ENCODE measurements around the gene TMEM63A.

TMEM63A gene

DNA sequence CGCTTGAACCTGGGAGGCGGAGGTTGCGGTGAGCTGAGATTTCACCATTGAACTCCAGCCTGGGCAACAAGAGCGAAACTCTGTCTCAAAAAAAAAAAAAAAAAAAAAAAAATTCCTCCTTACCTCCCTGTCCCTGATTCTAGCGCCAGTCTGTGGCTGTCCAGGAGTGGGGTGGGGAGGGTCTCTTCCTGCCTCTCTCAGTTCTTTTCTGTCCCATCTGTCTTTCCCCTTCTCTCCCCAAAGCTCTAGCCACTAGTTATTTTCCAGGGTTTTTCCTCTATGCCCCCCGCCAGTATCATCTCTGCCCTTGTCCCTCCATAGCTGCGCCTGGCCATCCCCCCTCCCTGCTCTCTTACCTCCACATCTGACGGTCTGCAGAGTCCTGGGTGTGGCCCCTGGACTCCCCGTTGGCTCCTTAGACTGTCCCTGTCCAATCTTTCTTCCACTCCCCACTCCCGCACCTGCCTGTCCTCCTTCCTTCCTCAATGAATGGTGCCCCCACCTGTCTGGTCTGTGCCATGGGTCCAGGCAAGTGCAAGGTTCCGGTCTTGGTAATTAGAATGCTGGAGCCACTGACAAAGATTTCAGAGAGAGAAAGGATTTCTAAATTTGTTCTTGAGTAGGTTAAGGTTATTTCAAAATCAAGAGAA, 1.6 kb upstream of the TMEM63A start:
- no peak for DNase-seq

- peak; percentile 25 to 29 for DNase-seq
These were observed 775 bp upstream of the TMEM63A start for GRCh38 chr1:225882694-225883615.

DNA sequence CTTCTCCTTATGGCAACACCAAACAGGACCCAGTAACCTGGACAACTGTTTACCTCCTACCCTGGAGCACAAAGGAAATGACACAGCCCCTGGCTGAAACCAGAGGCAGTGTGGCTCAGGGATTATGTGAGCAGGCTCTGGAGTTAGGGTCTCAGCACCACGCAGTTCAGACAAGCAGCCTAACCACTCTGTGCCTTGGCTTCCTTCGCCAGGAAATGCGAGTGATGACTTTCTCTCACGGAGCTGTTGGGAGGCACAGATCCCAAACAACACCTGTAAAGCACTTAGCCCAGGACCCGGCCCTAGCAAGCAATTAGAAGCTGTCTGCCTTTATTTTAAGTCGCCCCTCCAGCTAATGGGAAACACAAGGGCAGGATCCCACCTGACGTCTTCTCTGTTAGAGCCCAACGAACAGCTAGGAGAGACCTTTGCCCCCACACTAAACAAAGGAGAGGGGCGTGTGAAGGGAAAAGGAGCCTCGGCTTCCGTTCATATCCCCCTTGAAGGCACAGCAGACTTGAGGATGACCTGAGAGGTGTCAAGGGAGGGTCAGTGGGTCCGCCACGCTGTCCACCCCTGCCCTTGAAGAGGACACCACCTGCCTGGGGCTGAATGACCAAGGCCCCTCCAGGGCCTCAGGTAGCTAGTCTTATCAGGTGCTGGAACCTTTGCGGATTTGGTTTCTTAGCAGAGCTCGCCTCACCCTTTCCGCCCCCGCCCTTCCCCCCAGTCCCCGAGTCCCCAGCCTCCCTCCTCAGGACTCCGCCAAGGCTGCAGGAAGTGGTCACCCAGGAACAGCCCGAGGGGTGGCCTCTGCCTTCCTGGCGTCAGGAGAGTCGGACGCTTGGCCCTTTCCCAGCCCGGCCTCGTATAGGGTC, 860 bp downstream of the TMEM63A start:
- DNase-seq: peak; percentile 41 to 59

GRCh38 chr1:225880636-225881035, 1.5 kb downstream of the TMEM63A start:
- no peak for DNase-seq

- no peak for DNase-seq
These were observed 2.0 kb downstream of the TMEM63A start for GRCh38 chr1:225880222-225880588.

DNA sequence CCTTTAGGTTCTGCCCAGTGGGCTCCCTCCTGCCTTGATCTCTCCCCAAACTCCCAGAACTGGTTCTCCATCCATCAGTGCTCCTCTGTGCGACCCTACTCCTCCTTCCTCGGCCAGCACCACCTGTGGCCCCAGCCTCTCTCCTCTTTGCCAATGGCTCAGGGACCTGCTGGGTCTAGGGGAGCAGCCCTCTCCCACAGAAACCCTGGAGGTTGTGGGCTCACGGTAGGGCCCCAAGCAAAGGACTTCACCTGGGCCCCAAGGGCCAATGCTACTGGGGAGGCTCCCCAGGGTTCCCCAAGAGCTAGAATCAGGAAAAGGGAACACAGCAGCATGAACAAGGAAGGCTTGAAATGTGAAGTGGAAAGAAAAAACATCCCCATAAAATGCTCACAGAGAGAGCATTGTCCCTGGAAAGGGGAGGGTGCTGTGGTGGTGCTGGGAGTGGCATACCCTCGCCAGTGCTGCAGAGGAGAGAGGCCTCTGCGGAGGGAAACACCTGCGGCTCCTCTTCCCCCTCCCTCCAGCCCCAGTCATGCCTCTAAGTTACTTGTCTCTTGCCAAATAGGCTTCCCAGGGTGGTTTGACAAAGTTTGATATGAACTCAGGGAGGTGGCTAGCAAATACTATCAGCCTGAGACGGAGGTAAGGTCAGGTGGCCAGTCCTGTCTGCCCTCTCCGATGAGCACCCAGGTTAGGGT, 2.5 kb downstream of the TMEM63A start:
- DNase-seq: no peak

- DNase-seq: no peak
These were observed 3.9 kb downstream of the TMEM63A start for GRCh38 chr1:225878282-225878681.

- DNase-seq: peak in 1 of 2 donors; percentile 36
These were observed 4.6 kb downstream of the TMEM63A start for GRCh38 chr1:225877580-225877979.

DNA sequence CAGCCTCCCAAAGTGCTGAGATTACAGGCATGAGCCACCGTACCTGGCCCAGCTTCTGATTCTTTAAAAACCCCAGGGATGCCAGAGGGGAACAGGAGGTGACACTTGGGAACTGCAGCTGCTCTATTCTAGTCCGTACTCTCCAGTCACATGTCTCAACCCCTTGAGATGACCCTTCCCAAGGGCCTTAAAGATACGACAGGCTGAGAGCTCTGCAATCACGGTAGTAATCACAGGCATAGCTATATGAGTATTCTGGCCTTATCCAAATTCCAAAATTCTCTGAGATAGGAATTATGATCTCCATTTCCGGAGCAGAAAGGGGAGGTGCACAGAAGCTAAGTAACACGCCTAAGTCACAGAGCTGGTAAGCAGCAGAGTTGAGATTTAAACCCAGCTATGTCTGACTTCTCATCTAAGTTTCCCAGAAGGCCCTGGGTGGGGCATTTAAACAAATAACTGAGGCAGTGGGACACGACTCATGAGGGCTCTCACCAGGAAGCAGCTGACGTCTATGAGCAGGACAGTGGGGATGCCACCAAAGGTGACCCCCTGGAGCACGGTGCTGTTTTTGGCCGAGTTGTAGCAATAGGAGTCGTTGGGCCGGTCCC, 5.2 kb downstream of the TMEM63A start:
- DNase-seq: no peak

DNA sequence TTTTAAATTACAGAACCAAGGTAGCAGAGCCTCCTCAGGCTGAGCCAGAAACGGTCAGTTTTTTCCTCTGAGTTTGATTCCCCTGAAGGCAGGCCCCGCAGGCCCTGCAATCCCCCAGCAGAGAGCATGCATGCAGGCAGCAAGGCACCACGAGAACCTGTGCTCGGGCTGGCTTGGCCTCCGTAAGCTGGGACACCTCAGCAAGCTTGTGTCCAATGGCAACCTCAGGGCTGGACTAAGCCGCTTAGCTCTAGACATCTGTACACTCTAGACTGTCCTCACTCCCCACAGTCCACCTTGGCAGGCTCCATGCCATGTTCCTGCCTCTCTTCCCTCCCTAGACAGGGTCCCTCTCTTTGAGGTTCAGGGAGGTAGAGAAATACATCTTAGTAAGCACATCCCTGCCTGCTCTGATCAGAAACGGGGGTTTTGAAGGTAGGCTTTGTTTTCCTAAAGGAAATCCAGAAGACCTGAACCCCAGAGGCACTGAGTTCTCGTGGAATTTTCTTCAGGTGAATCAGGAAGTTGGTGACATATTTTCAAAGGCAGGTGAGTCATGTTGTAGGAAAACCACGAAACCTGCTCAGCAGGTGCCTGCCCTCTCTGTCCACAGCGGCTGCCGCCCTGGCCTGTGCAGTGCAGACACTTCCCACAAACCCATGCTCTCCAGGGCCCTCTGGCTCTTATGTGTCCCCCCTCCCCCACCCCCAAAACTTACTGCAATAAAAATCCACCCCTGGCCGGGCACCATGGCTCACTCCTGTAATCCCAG, 7.0 kb downstream of the TMEM63A start:
- no peak for DNase-seq

DNA sequence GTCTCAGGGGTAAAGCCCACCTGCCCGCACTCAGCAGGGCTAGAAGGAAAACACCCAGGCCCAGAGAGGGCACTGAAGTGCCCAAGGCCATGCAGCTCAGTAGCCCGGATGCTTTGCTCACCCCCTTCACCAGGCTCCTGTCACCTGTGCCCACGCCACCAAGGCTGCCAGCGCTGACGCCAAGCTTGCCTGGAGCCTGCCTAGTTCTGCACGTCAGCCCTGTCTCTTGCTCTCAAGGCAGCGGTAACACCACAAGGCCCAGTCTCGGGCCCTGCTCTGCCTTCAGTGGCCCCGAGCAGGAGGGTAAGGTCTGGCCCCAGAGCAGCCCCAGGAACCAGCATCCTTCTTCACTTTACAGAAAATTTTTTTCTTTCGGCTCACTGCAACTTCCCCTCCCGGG, 7.7 kb downstream of the TMEM63A start:
- DNase-seq: no peak

GRCh38 chr1:225873281-225873850, 8.8 kb downstream of the TMEM63A start:
- DNase-seq: no peak

DNA sequence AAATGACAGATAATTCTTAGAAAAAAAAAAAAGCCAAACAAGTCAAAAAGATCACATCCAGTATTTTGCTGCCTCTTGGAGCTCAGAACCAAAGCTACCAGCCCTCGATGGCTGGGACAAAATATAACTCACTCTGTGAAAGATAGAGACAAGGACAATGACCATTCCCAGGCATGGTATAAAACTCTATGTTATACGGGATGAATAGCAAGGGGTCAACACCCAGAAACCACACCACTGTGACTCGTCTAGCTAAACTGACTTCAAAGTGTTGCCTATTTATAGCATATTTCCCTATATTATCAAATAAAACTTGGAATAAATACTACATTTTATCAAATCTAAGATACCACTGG, 10.1 kb downstream of the TMEM63A start:
- no peak for DNase-seq

DNA sequence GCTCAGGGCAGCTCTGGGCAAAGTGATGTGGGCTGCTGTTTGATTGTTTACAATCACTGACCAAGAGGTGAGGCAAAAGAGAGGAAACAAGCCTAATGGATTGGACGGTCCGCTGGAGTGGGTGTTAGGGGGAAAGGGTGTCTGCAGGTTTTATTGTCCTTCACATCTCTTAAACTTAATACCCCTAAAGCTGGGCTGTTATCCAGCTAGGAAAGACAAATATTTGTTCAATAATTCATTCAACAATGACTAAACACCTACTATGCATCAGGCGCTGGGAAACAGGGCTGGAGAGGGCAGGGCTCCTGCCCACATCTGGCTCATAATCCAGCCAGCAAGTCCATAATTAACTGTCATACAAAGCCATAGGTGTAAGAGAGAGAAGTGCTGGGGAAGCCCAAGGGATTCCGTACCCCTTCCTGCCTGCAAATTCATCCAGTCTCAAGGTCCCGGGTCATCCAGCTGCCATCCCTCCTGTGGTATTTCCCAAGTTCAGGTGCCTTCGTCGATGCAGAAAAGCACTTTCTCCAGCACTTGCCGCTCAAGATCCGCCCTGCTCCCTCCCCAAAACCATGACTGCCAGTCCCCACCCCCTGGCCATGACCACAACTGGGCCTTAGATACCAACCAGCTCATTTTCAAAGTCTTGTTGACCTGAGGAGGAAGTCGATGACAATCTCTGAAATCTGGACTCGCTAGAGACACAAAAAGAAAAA, 10.7 kb downstream of the TMEM63A start:
- peak in 1 of 2 donors; percentile 30 for DNase-seq

DNA sequence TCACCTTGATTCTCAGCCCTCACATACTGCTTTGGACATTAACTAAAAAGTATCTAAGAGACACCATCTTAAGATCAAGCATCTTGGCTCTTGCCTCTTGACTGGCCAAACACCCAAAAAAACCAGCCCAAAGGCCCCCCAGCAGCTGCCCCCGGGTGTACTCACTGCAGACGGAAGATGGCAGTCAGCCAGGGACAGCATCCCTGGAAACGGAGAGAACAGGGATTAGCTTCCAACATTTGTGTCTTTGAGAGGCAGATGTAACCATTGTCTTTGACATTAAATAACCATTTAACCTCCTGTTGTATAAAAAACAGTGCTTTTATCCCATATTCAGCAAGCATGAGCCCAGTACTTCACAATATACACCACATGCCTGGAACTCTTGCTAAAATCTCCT, 11.3 kb downstream of the TMEM63A start:
- no peak for DNase-seq

DNA sequence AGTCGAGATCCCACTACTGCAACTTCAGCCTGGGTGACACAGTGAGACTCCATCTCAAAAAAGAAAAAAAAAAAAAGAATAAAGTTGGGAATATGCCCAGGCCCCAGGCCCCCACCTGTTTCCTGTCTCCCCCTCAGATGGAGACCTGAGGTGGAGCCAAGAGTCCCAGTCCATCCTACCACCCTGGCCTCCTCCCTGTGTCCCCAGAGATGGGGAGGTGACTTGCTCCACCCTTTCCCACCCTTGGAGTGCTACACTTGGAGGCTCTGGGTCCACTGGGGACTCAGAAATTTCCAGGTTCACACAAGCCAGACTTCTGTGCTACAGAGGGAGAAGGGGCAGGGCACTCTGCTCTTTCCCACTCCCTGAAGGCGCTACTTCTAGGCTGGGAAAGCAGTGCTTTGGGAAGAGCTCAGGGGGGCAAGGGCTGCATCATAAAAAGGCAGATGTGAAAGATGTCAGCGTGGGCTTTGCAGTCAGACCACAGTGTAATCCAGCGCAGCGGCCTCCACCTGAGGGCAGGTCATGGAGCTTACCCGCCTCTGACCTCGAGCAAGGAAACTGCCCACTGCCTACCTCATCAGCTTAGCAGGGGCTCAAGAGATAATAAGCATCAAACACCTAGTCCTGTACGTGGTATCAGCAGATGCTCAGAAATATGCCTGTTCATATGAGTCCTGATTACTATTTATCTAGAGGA, 13.4 kb downstream of the TMEM63A start:
- no peak for DNase-seq

- no peak for DNase-seq
These were observed 15.2 kb downstream of the TMEM63A start for GRCh38 chr1:225866981-225867380.

- DNase-seq: peak; percentile 62 to 68
These were observed 15.9 kb downstream of the TMEM63A start for GRCh38 chr1:225866061-225866837.

DNA sequence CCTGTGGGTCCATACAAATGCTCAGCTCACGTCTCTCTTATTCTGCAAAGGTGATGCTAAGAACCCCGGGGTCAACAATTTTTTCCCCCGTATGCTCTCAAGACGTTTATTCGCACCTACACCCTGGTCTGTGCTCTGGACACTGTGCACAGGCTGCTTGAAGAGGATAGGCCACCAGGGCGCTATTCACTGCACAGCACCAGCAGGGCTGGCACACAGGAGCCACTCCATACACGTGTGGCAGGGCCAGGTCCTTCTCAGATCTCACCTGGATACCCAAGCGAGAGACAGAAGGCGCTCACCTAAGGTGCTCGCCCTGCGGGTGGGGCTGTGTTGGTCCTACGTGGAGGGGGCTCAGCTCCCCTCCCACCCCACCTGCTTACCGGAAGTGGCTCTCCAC, 16.7 kb downstream of the TMEM63A start:
- DNase-seq: no peak
